ENCODE results near the gene FNDC3B.

DNA sequence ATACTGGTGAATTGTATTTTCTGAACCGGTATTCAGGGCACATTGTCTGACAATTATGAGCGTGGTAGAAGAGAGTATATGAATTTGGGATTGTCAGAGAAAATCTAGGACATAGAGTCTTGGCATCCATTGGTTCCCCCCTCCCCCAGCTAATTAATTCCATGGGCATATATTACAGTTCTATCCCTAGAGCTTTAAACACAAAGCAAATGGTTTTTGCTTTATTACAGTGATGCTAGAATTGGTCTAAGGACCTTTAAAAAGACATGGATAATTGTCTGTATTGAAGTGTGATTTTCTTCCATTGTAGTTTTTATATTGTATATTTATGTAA, 91.3 kb downstream of the FNDC3B start:
- TF ChIP-seq, protein P1, sequence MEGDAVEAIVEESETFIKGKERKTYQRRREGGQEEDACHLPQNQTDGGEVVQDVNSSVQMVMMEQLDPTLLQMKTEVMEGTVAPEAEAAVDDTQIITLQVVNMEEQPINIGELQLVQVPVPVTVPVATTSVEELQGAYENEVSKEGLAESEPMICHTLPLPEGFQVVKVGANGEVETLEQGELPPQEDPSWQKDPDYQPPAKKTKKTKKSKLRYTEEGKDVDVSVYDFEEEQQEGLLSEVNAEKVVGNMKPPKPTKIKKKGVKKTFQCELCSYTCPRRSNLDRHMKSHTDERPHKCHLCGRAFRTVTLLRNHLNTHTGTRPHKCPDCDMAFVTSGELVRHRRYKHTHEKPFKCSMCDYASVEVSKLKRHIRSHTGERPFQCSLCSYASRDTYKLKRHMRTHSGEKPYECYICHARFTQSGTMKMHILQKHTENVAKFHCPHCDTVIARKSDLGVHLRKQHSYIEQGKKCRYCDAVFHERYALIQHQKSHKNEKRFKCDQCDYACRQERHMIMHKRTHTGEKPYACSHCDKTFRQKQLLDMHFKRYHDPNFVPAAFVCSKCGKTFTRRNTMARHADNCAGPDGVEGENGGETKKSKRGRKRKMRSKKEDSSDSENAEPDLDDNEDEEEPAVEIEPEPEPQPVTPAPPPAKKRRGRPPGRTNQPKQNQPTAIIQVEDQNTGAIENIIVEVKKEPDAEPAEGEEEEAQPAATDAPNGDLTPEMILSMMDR (conservative IDR thresholded peaks at IDR 0.05; ENCODE audit: low read length): no peak
- TF ChIP-seq EZH2phosphoT487 (IDR thresholded peaks at IDR 0.05; ENCODE audit: borderline replicate concordance): no peak

All from Loucy (cell line).